K562 (cell line): Measurements from ENCODE around the gene FKBP8. TPM values are rescaled to one million over a fixed set of nuclear protein-coding genes. Genes with fewer than 3 reads are reported as not detected.

Source experiments
- ARID1B ChIP-seq: fragments of 450-650 bp; IDR thresholded peaks from 2 replicates; pipeline ENCODE4 v1.6.1; 2016; ENCODE audit warnings: antibody characterized with exemption, mild to moderate bottlenecking, inconsistent platforms
- ARID3B ChIP-seq: fragments of 250-450 bp; sonication (Bioruptor Pico); IDR thresholded peaks from 2 replicates; pipeline ENCODE4 v1.4.0; 2020; ENCODE audit warnings: borderline replicate concordance
- HDAC2 ChIP-seq: fragments of 450-650 bp; IDR thresholded peaks from 2 replicates; pipeline ENCODE4 v1.6.1; 2016; ENCODE audit warnings: mild to moderate bottlenecking
- HIVEP1 ChIP-seq: fragments of 250-450 bp; sonication (Bioruptor Pico); IDR thresholded peaks from 2 replicates; pipeline ENCODE4 v1.4.0; 2020; ENCODE audit warnings: mild to moderate bottlenecking
- PCBP1 ChIP-seq: fragments of 200-400 bp; formaldehyde crosslinking; IDR thresholded peaks from 2 replicates; pipeline ENCODE4 v1.6.1; 2018; ENCODE audit warnings: mild to moderate bottlenecking, low read depth, low read length; ENCODE audit not compliant: poor library complexity, severe bottlenecking
- RFX7 ChIP-seq: fragments of 250-450 bp; sonication (Bioruptor Pico); IDR thresholded peaks from 2 replicates; pipeline ENCODE4 v1.5.1; 2021; ENCODE audit warnings: mild to moderate bottlenecking
- SMARCC2 ChIP-seq: fragments of 450-650 bp; IDR thresholded peaks from 2 replicates; pipeline ENCODE4 v1.6.1; 2017; ENCODE audit warnings: antibody characterized with exemption, moderate library complexity, mild to moderate bottlenecking, low read depth
- SNAPC5 ChIP-seq: fragments of 250-450 bp; sonication (Bioruptor Pico); IDR thresholded peaks from 2 replicates; pipeline ENCODE4 v1.8.0; 2021; ENCODE audit warnings: moderate library complexity, mild to moderate bottlenecking, inconsistent platforms
- polyA plus RNA-seq, 8 experiments: library from polyadenylated mRNA; depleted of rRNA in 4 of 8; stranded (reverse) in 5 of 8; unstranded in 3 of 8; fragments of >200 nt; fragmentation: Nextera tagmentation in 2 of 8; fragmentation: Illumina TruSeq in 1 of 8; extraction: Ambion mirVana in 2 of 8; extraction: Trizol in 1 of 8; gene quantifications; 2 replicates each; pipeline versions ENCODE4 v1.2.1 to v1.2.3, GENCODE V29; 2011 to 2014; ENCODE audit warnings: inconsistent platforms in 1 of 8, missing spikeins in 1 of 8
- total RNA-seq, 7 experiments: library from RNA; depleted of rRNA in 6 of 7; stranded (reverse); fragments of >200 nt in 6 of 7; fragmentation: Illumina TruSeq in 2 of 7; extraction: Trizol in 2 of 7; gene quantifications; 2 replicates each; pipeline versions ENCODE4 v1.2.1 to v1.2.3, GENCODE V29; 2011 to 2021; ENCODE audit warnings: low replicate concordance in 1 of 7
- TF ChIP-seq, protein P1 (sequence below): fragments of 200-600 bp; sonication (generic); IDR thresholded peaks from one replicate; pipeline ENCODE4 v1.6.1; 2012; ENCODE audit warnings: mild to moderate bottlenecking, low read depth, low read length, inconsistent platforms
- TF ChIP-seq, protein P2 (sequence below): fragments of 250-450 bp; sonication (Bioruptor Pico); IDR thresholded peaks from 2 replicates; pipeline ENCODE4 v1.4.0; 2020; ENCODE audit warnings: mild to moderate bottlenecking, moderate library complexity

Gene FKBP8
- total and polyA plus RNA-seq, 9 of the 15 experiments (the other 6 are each of a cell fraction or from before 2014, with no cell fraction given): 0.46 to 236 (median 104) TPM

DNA sequence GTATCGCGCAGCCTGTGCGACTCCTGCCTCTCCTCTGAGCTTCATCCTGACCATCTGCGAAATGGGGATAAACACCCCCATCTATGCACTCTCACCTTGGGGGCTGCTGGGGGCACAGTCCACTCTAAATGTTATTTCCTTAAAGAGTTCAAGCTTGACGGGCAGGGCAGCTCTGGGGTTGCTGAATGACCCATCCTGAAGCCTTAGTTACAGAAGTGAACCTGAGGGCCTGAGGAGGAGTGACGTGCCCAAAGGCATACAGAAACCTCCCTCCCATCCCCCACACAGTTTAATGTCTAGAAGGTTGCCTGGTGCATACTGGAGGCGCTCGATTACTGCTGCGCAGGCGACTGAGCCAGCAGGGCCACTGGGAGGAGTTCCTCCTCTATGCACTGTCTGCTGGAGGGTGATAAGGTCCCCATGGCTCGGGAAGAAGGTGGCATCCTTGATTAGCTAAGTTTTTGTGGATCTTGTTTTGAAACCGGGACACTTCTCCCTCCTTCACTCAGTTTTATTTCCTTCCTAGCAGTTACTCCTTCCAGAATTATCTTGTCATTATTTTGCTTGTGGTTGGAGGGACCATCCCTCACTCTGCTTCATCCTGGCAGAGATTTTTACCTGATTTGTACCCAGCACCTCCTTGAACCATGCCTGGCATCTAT lies 572 bp upstream of the FKBP8 start (continued):
- TF ChIP-seq, protein P1, sequence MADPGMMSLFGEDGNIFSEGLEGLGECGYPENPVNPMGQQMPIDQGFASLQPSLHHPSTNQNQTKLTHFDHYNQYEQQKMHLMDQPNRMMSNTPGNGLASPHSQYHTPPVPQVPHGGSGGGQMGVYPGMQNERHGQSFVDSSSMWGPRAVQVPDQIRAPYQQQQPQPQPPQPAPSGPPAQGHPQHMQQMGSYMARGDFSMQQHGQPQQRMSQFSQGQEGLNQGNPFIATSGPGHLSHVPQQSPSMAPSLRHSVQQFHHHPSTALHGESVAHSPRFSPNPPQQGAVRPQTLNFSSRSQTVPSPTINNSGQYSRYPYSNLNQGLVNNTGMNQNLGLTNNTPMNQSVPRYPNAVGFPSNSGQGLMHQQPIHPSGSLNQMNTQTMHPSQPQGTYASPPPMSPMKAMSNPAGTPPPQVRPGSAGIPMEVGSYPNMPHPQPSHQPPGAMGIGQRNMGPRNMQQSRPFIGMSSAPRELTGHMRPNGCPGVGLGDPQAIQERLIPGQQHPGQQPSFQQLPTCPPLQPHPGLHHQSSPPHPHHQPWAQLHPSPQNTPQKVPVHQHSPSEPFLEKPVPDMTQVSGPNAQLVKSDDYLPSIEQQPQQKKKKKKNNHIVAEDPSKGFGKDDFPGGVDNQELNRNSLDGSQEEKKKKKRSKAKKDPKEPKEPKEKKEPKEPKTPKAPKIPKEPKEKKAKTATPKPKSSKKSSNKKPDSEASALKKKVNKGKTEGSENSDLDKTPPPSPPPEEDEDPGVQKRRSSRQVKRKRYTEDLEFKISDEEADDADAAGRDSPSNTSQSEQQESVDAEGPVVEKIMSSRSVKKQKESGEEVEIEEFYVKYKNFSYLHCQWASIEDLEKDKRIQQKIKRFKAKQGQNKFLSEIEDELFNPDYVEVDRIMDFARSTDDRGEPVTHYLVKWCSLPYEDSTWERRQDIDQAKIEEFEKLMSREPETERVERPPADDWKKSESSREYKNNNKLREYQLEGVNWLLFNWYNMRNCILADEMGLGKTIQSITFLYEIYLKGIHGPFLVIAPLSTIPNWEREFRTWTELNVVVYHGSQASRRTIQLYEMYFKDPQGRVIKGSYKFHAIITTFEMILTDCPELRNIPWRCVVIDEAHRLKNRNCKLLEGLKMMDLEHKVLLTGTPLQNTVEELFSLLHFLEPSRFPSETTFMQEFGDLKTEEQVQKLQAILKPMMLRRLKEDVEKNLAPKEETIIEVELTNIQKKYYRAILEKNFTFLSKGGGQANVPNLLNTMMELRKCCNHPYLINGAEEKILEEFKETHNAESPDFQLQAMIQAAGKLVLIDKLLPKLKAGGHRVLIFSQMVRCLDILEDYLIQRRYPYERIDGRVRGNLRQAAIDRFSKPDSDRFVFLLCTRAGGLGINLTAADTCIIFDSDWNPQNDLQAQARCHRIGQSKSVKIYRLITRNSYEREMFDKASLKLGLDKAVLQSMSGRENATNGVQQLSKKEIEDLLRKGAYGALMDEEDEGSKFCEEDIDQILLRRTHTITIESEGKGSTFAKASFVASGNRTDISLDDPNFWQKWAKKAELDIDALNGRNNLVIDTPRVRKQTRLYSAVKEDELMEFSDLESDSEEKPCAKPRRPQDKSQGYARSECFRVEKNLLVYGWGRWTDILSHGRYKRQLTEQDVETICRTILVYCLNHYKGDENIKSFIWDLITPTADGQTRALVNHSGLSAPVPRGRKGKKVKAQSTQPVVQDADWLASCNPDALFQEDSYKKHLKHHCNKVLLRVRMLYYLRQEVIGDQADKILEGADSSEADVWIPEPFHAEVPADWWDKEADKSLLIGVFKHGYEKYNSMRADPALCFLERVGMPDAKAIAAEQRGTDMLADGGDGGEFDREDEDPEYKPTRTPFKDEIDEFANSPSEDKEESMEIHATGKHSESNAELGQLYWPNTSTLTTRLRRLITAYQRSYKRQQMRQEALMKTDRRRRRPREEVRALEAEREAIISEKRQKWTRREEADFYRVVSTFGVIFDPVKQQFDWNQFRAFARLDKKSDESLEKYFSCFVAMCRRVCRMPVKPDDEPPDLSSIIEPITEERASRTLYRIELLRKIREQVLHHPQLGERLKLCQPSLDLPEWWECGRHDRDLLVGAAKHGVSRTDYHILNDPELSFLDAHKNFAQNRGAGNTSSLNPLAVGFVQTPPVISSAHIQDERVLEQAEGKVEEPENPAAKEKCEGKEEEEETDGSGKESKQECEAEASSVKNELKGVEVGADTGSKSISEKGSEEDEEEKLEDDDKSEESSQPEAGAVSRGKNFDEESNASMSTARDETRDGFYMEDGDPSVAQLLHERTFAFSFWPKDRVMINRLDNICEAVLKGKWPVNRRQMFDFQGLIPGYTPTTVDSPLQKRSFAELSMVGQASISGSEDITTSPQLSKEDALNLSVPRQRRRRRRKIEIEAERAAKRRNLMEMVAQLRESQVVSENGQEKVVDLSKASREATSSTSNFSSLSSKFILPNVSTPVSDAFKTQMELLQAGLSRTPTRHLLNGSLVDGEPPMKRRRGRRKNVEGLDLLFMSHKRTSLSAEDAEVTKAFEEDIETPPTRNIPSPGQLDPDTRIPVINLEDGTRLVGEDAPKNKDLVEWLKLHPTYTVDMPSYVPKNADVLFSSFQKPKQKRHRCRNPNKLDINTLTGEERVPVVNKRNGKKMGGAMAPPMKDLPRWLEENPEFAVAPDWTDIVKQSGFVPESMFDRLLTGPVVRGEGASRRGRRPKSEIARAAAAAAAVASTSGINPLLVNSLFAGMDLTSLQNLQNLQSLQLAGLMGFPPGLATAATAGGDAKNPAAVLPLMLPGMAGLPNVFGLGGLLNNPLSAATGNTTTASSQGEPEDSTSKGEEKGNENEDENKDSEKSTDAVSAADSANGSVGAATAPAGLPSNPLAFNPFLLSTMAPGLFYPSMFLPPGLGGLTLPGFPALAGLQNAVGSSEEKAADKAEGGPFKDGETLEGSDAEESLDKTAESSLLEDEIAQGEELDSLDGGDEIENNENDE: no peak
- TF ChIP-seq SNAPC5 (CRISPR knock-in tag): no peak
- TF ChIP-seq SMARCC2: peak; percentile 90
- TF ChIP-seq ARID1B: peak; percentile 99
- no peak for TF ChIP-seq HIVEP1 (CRISPR knock-in tag)
- peak; percentile 99 for TF ChIP-seq HDAC2
- no peak for TF ChIP-seq PCBP1
- TF ChIP-seq RFX7 (CRISPR knock-in tag): no peak
- TF ChIP-seq, protein P2, sequence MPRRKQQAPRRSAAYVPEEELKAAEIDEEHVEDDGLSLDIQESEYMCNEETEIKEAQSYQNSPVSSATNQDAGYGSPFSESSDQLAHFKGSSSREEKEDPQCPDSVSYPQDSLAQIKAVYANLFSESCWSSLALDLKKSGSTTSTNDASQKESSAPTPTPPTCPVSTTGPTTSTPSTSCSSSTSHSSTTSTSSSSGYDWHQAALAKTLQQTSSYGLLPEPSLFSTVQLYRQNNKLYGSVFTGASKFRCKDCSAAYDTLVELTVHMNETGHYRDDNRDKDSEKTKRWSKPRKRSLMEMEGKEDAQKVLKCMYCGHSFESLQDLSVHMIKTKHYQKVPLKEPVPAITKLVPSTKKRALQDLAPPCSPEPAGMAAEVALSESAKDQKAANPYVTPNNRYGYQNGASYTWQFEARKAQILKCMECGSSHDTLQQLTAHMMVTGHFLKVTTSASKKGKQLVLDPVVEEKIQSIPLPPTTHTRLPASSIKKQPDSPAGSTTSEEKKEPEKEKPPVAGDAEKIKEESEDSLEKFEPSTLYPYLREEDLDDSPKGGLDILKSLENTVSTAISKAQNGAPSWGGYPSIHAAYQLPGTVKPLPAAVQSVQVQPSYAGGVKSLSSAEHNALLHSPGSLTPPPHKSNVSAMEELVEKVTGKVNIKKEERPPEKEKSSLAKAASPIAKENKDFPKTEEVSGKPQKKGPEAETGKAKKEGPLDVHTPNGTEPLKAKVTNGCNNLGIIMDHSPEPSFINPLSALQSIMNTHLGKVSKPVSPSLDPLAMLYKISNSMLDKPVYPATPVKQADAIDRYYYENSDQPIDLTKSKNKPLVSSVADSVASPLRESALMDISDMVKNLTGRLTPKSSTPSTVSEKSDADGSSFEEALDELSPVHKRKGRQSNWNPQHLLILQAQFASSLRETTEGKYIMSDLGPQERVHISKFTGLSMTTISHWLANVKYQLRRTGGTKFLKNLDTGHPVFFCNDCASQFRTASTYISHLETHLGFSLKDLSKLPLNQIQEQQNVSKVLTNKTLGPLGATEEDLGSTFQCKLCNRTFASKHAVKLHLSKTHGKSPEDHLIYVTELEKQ: no peak
- no peak for TF ChIP-seq ARID3B (CRISPR knock-in tag)
